WERI-Rb-1 (cell line): ENCODE results near the gene SMARCAL1.

Source experiments
- DNase-seq: peaks from one replicate; pipeline ENCODE4 v3.0.0-alpha.2; 2020
- H3K27ac ChIP-seq: fragments of 250-450 bp; sonication (Bioruptor Pico); 2 replicates; pipeline ENCODE4 v1.5.1; 2020; ENCODE audit warnings: mild to moderate bottlenecking, moderate library complexity
- H3K27me3 ChIP-seq: fragments of 250-450 bp; sonication (Bioruptor Pico); 2 replicates; pipeline ENCODE4 v1.5.1; 2021; ENCODE audit warnings: mild to moderate bottlenecking, low read depth, moderate library complexity; ENCODE audit not compliant: insufficient read depth, severe bottlenecking
- H3K36me3 ChIP-seq: fragments of 250-450 bp; sonication (Bioruptor Pico); 2 replicates; pipeline ENCODE4 v1.5.1; 2020; ENCODE audit warnings: mild to moderate bottlenecking, moderate library complexity
- H3K4me3 ChIP-seq: 2 replicates; pipeline ENCODE4 v1.5.1; 2011; ENCODE audit warnings: low read depth, mild to moderate bottlenecking, control low read depth, low read length
- H3K9me3 ChIP-seq: fragments of 250-450 bp; sonication (Bioruptor Pico); 2 replicates; pipeline ENCODE4 v1.5.1; 2021; ENCODE audit warnings: mild to moderate bottlenecking, moderate library complexity; ENCODE audit not compliant: severe bottlenecking
- TF ChIP-seq, protein P1 (sequence below): IDR thresholded peaks from 2 replicates; pipeline ENCODE4 v1.5.1; 2011; ENCODE audit warnings: low read depth, mild to moderate bottlenecking, control low read depth, inconsistent platforms, low read length

SMARCAL1 gene

DNA sequence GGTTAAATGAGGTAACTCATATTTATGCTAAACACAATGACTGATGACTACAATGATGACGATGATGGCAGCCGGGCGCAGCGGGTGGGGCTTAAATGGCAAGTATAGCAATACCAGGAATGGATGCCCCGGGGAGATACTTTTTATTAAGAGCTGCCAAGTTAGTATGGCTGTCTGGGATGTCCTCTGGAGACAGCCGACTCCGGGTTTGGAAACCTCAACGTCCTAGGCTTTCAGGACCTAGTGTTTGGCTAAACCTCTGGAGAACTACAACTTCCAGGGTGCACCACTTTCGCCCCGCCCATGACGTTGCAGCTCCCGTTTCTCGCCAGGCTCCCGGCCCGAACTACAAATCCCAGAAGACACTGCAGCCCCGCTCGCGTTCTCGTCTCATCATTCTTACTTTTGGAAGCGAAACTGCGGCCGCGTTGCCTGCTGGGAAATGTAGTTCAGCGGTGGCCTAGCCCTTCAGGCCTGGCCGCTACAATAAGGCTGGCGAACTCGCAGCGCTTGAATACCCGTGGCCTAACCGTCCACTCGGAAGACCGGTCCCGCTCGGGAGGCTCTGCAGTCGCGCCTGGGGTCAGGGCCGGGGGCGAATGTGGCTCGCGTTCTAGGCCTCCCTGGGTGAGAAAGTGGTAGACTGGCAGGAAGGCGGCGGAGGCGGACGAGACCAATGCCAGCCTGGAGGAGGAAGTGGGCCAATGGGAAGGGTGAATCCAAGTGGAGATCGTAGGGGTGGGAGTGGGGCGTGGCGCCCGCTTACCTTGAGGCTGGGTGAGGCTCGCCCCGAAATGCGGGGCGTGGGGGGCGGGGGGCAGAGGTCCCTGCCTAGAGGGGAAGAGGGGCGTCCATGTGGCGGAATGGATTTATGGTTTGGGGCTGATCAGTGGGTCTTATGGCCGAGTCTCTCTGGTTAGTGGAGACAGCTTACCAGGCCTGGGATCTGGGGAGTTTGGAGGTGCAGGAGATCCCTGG, at the start of gene SMARCAL1:
Gene SMARCAL1, plus strand, starts transcription at position 463 of the 978 bp plus-strand sequence. CDS start 2,221 bp downstream, outside the sequence.
- H3K9me3 ChIP-seq = no peaks in the 10 kb centered on the region
- peak within 1 kb of the TSS; percentile 90 for H3K4me3 ChIP-seq
- peak; percentile 98 for DNase-seq
- TF ChIP-seq, protein P1, sequence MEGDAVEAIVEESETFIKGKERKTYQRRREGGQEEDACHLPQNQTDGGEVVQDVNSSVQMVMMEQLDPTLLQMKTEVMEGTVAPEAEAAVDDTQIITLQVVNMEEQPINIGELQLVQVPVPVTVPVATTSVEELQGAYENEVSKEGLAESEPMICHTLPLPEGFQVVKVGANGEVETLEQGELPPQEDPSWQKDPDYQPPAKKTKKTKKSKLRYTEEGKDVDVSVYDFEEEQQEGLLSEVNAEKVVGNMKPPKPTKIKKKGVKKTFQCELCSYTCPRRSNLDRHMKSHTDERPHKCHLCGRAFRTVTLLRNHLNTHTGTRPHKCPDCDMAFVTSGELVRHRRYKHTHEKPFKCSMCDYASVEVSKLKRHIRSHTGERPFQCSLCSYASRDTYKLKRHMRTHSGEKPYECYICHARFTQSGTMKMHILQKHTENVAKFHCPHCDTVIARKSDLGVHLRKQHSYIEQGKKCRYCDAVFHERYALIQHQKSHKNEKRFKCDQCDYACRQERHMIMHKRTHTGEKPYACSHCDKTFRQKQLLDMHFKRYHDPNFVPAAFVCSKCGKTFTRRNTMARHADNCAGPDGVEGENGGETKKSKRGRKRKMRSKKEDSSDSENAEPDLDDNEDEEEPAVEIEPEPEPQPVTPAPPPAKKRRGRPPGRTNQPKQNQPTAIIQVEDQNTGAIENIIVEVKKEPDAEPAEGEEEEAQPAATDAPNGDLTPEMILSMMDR = no peak
- H3K27ac ChIP-seq = peak within 1 kb of the TSS; percentile 98
- peaks cover 3% of the 10 kb centered on the region for H3K36me3 ChIP-seq
- H3K27me3 ChIP-seq = no peaks in the 10 kb centered on the region

DNA sequence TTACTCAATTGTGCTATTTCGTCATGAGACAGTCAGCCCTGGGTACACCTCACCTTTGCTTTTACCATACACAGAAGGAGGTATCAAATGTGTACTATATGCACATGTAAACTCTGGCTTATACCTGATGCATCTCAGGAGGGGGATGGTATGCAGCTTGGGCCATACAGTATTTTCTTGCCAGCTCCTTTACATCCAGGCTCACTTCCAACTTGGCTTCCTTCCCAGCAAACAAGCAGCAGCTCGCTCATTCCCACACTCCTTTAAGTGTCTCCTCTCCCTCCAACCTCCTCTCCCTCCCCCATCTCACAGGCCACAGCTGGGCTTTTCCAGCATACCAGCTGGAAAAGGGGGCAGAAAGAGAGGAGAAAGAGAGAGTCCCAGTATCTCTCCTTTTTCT, 49.6 kb upstream of the SMARCAL1 start:
- Histone ChIP-seq H3K27ac (no peak overlapping the region), H3K36me3 (no peaks in the 10 kb centered on the region), H3K27me3 (no peaks in the 10 kb centered on the region), H3K9me3 (no peaks in the 10 kb centered on the region), H3K4me3 (no peak overlapping the region)
- TF ChIP-seq, protein P1 = no peak
- DNase-seq = no peak

DNA sequence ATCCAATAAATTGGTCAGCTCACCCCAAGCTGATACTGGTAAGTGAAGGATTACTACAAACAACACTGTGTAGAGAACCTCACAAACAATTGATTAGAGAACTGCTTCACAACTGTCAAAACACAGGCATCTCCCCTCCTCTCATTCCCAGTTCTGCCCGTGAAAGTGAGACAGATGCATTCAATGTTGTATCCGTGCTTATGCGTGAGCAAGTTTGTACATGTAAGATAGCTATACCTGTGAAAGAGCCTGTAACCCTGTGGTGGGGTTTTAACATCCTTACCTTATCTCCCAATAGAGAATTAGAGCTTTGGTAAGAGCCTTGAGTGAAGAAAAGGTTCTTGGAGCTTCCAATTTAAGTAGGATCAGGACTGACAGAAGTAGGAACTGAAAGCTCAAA, 49.1 kb upstream of the SMARCAL1 start:
- no peaks in the 10 kb centered on the region for H3K36me3 ChIP-seq
- no peak for DNase-seq
- H3K4me3 ChIP-seq = no peak overlapping the region
- H3K27ac ChIP-seq = no peak overlapping the region
- H3K27me3 ChIP-seq = no peaks in the 10 kb centered on the region
- H3K9me3 ChIP-seq = no peaks in the 10 kb centered on the region
- TF ChIP-seq, protein P1 = no peak

DNA sequence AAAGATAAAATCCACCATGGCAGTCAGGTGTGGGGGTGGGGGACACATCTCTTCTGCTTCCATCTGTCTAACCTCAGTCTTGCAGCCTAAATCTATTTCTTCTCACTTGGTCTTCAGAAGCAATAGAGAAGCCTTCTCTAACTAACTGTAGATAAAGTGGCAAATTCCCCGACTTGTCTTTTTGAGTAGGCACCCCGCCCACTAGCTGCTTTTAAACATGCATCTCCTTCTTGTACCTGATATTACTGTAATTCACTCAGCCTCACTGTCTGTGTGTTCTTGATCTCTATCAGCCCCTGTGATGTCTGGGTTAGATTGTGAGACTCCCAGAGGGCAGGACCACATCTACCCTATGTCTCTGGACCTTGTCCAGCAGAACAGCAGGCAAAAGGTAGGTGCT, 46.8 kb upstream of the SMARCAL1 start:
- Histone ChIP-seq H3K4me3 (no peak overlapping the region), H3K27ac (no peak overlapping the region), H3K27me3 (peaks cover 3% of the 10 kb centered on the region), H3K36me3 (no peaks in the 10 kb centered on the region), H3K9me3 (no peaks in the 10 kb centered on the region)
- DNase-seq = no peak
- TF ChIP-seq, protein P1 = no peak

DNA sequence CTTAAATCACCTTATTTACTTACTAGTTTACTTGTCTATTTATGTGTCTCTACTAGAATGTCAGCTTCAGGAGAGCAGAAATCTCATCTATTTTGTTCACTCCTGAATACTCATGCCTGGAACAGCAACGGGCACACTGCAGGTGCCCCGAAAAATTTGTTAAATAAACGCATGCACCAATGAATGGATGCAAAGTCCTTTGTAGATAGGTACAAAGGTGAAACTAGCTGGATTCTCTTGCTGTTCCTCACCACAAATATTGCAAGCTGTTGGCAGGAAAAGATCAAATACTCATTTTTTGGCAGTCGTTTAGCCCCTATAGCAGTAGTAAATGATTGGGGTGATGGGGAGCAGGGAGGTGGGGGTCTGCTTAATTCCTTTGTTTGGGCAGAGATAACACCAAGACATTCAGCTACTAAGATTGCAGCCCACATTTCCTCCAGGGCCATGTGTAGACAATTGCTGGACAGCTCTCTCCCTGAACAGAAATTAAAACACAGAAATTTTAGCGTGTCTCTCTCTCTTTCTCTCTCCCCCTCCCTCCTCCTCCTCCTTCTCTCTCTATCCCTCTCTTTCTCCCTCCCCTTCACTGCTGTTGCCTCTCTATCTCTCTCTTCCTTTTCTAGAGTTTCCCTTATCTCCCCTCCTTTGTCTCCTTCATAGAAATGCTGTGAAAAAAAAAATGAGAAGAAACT, 45.4 kb upstream of the SMARCAL1 start:
- H3K27me3 ChIP-seq = peaks cover 12% of the 10 kb centered on the region
- TF ChIP-seq, protein P1 = no peak

More for the DNA sequence above, 45.4 kb upstream of the SMARCAL1 start:
- no peak overlapping the region for H3K4me3 ChIP-seq
- H3K9me3 ChIP-seq = no peaks in the 10 kb centered on the region
- H3K36me3 ChIP-seq = no peaks in the 10 kb centered on the region
- no peak for DNase-seq
- H3K27ac ChIP-seq = no peak overlapping the region
